Activated T-cell treated with anti-CD3 and anti-CD28 coated beads for 4 hours (primary cell): ENCODE results near the gene WDPCP.
"Not testable (repeated sequence)": the region's sequence is repeated elsewhere in the genome, so short reads cannot be mapped to it uniquely, and the experiment has no call there.

ENCODE experiments used
- DNase-seq: peaks from one replicate; pipeline ENCODE4 v3.0.0-alpha.2; 2020

Gene WDPCP

DNA sequence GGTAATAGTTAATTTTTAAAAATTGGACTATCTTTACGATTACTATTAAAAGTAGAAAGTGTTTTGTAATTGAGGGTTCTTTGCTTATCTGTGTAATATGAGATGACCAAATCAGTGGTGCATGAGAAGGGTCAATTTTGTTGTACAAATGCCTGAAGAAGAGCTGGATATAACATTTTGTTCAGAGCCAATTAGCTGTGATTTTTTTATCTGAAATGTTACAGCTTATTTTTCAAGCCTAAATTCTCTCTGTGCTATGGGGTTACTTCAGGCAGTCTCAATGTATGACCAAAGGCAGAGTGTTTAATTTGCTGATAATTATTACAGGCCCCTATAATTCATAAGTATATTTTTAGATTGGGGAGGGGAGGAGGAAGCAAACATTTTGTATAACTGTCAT lies 495.9 kb downstream of the WDPCP start:
- no peak for DNase-seq

DNA sequence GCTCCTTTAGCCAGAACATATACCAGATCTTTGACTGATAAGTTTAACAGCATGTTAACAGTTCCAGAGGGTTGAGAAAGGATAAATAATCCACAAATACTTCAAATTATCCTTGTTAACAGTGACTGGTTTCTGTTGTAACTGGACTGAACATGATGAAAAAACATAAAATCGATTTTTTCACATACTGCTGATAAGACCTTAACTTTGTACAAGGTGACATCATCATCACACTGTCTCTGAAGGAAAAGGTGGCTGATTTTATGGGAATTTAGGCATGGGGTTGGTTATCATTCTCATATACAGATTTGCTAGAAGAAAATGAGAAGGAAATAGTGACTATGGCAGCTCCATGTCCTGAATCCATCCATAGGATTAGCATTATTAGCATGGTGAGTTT lies 501.6 kb downstream of the WDPCP start:
- no peak for DNase-seq

DNA sequence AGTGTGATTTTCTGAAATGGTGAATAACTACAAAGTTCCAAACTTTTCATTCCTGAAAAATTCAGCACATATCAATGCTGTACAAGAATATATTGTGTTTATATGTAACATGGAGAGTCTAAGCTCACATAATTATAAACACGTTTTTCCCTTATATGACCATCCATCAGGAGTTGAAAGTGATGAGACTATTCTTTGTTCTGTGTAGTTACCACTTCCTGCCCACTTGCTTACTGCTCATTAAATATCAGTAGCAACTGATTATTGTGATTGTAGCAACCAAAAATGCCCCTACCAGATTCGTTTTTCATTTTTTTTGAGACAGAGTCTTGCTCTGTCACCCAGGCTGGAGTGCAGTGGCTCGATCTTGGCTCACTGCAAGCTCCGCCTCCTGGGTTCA lies 506.9 kb downstream of the WDPCP start:
- DNase-seq = no peak

DNA sequence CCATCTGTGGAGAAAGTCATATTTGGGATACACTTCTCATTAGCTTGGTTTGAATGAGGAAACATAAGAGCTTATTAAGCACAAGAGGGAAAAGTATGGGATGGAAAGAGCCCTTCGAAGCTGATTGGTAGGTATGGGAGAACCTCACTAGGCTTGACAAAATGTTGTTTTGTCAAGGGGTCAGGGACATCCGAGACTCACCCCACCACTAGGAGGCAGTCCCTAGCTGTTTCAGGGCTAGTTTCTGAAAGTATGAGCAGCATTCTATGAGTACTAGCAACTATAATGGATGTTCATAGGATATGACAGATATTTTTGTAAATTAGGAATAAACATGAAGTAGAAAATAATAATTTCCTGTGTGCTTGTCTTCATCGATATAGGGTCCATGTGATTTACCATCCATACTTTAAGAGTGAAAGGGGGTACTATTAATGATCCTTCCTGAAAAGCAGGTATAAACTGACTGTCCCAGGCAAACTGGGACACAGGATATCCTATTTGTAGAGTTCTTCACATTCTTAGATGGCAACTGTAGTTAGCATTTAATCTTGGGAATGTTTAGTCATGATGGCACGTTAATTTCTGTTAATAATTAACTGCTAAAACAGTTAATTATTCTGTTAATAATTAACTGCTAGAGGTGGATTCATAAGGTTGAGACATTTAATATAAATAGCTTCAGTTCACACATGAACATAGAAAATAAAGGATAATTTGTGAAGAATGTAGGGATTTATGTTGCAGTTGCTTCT lies 509.2 kb downstream of the WDPCP start:
- no peak for DNase-seq

DNA sequence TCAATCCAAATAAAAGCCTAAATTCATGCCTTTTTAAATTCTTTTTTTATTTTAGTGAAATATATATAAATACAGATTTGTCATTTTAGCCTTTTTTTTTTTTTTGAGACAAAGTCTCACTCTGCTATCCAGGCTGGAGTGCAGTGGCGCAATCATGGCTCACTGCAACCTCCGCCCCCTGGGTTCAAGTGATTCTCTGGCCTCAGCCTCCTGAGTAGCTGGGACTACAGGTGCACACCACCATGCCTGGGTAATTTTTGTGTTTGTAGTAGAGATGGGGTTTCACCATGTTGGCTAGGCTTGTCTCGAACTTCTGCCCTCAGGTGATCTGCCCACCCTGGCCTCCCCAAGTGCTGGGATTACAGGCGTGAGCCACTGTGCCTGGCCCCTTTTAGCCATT lies 513.9 kb downstream of the WDPCP start:
- not testable (repeated sequence) for DNase-seq

DNA sequence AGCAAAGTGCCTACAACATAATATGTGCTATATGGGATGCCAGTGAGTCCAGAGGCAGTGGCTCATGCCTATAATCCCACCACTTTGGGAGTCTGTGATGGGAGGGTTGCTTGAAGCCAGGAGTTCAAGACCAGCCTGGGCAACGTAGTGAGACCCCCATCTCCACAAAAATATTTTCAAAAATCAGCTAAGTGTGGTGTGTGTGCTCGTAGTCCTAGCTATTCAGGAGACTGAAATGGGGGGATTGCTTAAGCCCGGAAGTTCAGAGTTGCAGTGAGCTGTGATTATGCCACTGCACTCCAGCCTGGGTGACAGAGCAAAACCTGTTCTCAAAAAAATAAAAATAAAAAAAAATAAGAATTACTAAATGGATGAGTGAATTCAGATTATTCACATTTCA lies 514.3 kb downstream of the WDPCP start:
- DNase-seq = no peak

DNA sequence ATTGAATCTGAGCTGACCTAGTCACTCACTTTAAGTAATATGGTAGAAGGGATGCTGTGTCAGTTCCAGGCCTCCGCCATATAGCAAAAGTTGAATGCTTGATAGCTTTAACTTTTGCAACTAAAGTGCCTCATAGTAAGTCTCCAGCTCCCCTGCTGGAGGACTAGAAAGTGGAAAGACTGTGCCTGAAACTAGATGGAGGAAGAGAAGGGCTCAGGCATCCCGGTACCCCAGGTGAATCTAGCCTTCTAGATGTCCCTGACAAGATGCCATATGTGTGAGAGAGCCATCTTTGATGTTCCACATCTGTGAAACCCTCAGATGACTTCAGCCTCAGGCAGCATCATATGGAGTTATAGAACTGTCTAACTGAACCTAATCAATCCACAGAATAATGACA lies 516.6 kb downstream of the WDPCP start:
- no peak for DNase-seq
